GM18907 (cell line): ENCODE data around the gene KDM3A.

Experiments used
- ATAC-seq: cut with Tn5 transposase; IDR thresholded peaks from one replicate; pipeline ENCODE4 v1.9.1; 2021; ENCODE audit warnings: mild to moderate bottlenecking, moderate library complexity; ENCODE audit not compliant: unreplicated experiment

KDM3A gene

GRCh38 chr2:86513948-86514660 is 72.9 kb downstream of the KDM3A start:
- no peak for ATAC-seq

DNA sequence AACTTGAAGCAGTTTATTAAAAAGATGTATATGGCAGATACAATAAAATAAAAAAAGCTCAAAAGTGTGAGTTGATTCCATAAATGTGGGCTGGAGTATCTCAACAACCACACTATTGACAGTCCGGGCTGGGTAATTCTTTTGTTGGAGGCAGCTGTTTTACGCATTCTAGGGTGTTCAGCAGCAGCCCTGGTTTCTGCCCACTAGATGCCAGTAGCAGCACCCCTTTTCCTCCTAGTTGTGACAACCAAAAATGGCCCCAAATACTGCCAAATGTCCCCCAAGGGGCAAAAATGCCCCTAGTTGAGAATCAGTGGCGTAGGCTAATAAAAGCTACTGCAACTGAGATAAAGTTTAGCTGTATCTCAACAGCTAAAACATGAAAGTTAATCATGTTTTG is 77.3 kb downstream of the KDM3A start:
- no peak for ATAC-seq

- ATAC-seq: no peak
Observed at GRCh38 chr2:86519349-86519748, 78.2 kb downstream of the KDM3A start.

DNA sequence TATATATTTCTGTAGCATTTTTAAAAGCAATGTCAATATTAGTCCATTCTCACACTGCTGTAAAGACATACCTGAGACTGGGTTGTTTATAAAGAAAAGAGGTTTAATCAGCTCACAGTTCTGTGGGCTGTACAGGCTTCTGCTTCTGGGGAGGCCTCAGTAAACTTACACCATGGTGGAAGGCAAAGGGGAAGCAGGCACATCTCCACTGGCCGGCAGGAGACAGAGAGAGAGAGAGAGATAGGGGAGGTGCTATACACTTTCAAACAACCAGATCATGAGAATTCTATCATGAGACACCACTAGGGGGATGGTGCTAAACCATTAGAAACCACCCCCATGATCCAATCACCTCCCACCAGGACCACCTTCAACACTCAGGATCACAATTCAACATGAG is 79.0 kb downstream of the KDM3A start:
- ATAC-seq: no peak

DNA sequence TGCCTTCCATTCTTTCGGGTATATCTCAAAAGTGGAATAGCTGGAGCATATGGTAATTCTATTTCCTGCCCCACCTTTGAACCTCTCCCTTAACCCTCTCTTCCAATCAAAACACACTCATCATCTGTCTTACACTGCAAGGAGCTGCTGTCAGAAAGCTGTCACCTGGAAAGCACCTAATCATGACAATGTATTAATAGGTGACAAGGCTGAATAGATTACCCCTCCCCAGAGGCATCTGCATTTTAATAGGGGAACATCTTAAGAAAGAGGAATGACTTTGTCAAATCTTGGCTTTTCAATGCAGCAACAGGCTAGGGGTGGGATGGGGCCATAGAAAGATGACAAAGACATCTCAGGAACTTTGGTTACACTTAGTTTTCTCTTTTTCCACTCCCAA is 80.8 kb downstream of the KDM3A start:
- no peak for ATAC-seq

GRCh38 chr2:86522711-86523110 is 81.5 kb downstream of the KDM3A start:
- no peak for ATAC-seq

DNA sequence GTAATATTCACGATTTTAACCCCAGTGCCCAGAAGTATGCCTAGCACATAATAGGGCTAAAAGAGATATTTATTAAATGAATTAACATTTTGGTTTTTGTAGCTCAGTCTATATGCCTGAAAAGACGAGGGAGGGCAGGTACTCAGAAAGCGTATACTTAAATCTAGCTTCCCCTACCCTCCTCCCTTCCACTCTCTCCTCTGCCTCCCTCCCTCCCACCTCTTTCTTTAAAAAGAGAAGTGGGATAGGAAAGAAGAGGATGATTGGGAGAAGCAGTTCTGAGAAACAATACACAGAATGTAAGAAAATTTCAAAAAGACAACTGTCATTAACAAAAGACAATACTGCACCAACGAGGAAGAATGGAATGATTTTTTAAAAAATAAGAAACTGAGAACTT is 82.3 kb downstream of the KDM3A start:
- ATAC-seq: no peak

DNA sequence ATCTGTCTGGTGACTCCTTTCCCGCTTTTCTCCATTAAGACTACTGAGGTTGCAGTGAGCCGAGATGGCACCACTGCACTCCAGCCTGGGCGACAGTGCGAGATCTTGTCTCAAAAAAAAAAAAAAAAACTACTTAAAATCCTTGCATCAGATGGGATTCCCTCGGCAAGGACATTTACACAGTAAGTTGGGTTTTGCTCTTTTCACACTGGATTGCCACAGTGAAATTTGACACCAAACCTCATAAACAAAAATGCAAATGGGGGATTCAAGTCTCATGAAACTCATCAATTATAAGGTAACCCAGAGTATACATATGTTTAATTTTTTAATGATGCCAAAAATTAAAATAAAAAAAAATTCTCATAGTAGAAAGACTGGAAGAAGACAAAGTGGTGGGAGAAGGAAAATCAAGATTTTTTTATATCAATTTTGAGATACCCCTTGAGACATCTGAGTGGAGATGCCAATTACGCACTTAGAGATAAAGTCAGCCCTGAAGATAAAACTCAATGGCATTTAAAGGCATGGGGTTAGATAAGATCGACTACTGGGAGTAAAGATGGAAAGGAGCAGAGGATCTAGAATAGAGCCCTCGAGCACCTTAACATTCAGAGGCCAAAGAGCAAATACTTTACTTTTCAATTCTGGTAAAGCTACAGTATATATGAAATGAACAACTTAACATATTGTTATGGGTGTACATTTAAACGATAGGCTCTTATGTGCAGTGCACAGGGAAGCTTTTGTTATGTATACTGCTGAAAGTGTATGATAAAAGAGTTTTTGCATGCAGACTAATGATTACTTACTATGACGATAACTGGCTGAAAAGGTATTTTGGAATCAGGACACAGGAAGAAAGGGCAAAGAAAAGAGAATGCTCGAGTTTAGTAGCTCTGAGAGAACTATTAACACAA is 84.5 kb downstream of the KDM3A start:
- no peak for ATAC-seq

GRCh38 chr2:86533589-86533988 is 92.4 kb downstream of the KDM3A start:
- no peak for ATAC-seq

- ATAC-seq: no peak
Observed at GRCh38 chr2:86541334-86541733, 100.2 kb downstream of the KDM3A start.
